ENCODE results near the gene MBOAT1. TPM values are rescaled to one million over a fixed set of nuclear protein-coding genes. Genes with fewer than 3 reads are reported as not detected.

The MBOAT1 gene
- total RNA-seq, 1 donor from 2014 or later = 1.1 TPM

DNA sequence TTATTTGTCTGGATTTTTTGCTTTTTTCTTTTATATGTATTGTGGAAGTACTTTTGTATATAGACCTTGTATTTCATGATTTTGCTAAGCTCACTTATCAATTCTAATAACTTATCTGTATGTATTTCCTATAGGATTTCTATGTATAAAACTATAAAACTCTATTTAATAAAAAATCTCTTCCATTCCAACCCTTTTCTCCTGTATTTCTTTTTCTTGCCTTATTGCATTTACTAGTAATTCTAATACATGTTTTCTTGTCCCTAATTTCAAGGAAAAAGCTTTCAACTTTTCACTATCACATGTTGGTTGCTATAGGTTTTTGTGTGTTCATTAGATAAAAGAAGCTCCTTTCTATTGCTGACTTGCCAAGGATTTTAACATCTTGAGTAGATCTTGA, 125.3 kb downstream of the MBOAT1 start:
- no peak for DNase-seq (ENCODE audit: low spot score)
- no peaks in the 10 kb centered on the region for H3K27me3 Mint-ChIP-seq (ENCODE audit: low read depth)
- no peak overlapping the region for H3K4me3 Mint-ChIP-seq (ENCODE audit: unreplicated experiment)
- peaks cover 2% of the 10 kb centered on the region for H3K36me3 Mint-ChIP-seq (ENCODE audit: low read depth)
- no peaks in the 10 kb centered on the region for H3K4me1 Mint-ChIP-seq (ENCODE audit: low read depth)
- H3K27ac Mint-ChIP-seq (ENCODE audit: unreplicated experiment) = no peak overlapping the region
- peaks cover 3% of the 10 kb centered on the region for H3K9me3 Mint-ChIP-seq (ENCODE audit: low read depth)
- no peak for TF ChIP-seq CTCF (IDR thresholded peaks at IDR 0.05)

GRCh38 chr6:20085817-20086216, 126.5 kb downstream of the MBOAT1 start:
- H3K9me3 Mint-ChIP-seq (ENCODE audit: low read depth) = peaks cover 3% of the 10 kb centered on the region
- no peak overlapping the region for H3K27ac Mint-ChIP-seq (ENCODE audit: unreplicated experiment)
- H3K4me1 Mint-ChIP-seq (ENCODE audit: low read depth) = no peaks in the 10 kb centered on the region
- TF ChIP-seq CTCF (IDR thresholded peaks at IDR 0.05) = no peak
- H3K36me3 Mint-ChIP-seq (ENCODE audit: low read depth) = peaks cover 2% of the 10 kb centered on the region
- no peaks in the 10 kb centered on the region for H3K27me3 Mint-ChIP-seq (ENCODE audit: low read depth)
- no peak for DNase-seq (ENCODE audit: low spot score)
- H3K4me3 Mint-ChIP-seq (ENCODE audit: unreplicated experiment) = no peak overlapping the region

DNA sequence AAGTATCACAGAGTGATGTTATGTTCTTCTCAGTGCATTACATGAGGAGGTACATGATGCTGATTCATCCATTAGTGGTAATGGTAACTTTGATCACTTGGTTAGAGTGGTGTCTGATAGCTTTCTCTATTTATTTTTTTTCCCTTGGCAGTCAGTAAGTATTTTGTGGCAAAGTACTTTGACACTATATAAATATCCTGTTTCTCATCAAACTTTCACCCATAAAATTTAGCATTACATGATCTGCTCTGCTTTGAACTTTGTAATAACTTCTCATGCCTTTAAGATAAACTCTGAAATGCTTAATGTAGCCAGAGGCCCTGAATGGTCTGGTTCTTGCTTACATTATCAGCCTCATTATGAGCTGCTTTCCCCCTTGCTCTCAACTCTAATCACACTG, 127.9 kb downstream of the MBOAT1 start:
- TF ChIP-seq CTCF (IDR thresholded peaks at IDR 0.05) = no peak
- Mint-ChIP-seq H3K27ac (ENCODE audit: unreplicated experiment) (no peak overlapping the region), H3K9me3 (ENCODE audit: low read depth) (peaks cover 6% of the 10 kb centered on the region), H3K27me3 (ENCODE audit: low read depth) (no peaks in the 10 kb centered on the region), H3K36me3 (ENCODE audit: low read depth) (peaks cover 4% of the 10 kb centered on the region), H3K4me3 (ENCODE audit: unreplicated experiment) (no peak overlapping the region), H3K4me1 (ENCODE audit: low read depth) (no peaks in the 10 kb centered on the region)
- DNase-seq (ENCODE audit: low spot score) = no peak

- Mint-ChIP-seq H3K9me3 (ENCODE audit: low read depth) (peaks cover 35% of the 10 kb centered on the region), H3K27me3 (ENCODE audit: low read depth) (no peaks in the 10 kb centered on the region), H3K27ac (ENCODE audit: unreplicated experiment) (no peak overlapping the region), H3K4me3 (ENCODE audit: unreplicated experiment) (no peak overlapping the region), H3K36me3 (ENCODE audit: low read depth) (peaks cover 1% of the 10 kb centered on the region), H3K4me1 (ENCODE audit: low read depth) (no peaks in the 10 kb centered on the region)
- DNase-seq (ENCODE audit: low spot score) = no peak
- no peak for TF ChIP-seq CTCF (IDR thresholded peaks at IDR 0.05)
These were observed 140.3 kb downstream of the MBOAT1 start for GRCh38 chr6:20071998-20072397.

GRCh38 chr6:20070047-20070446, 142.2 kb downstream of the MBOAT1 start:
- no peak for DNase-seq (ENCODE audit: low spot score)
- Mint-ChIP-seq H3K9me3 (ENCODE audit: low read depth) (peaks cover 19% of the 10 kb centered on the region), H3K4me1 (ENCODE audit: low read depth) (no peaks in the 10 kb centered on the region), H3K27ac (ENCODE audit: unreplicated experiment) (no peak overlapping the region), H3K4me3 (ENCODE audit: unreplicated experiment) (no peak overlapping the region), H3K36me3 (ENCODE audit: low read depth) (no peaks in the 10 kb centered on the region), H3K27me3 (ENCODE audit: low read depth) (no peaks in the 10 kb centered on the region)
- TF ChIP-seq CTCF (IDR thresholded peaks at IDR 0.05) = no peak
